Mesendoderm (in vitro differentiated cells): ENCODE data around the gene NDUFS7.

Experiments used
- DNase-seq: peaks from one replicate; pipeline ENCODE4 v3.0.0; 2013
- H2AK5ac ChIP-seq: 2 replicates; pipeline ENCODE4 v1.6.1; 2013; ENCODE audit warnings: low read length, inconsistent platforms
- H2BK120ac ChIP-seq: 2 replicates; pipeline ENCODE4 v1.6.1; 2013; ENCODE audit warnings: low read depth, mild to moderate bottlenecking, low read length, moderate library complexity, mixed read lengths
- H2BK15ac ChIP-seq: replicated peaks from 2 replicates; pipeline ENCODE4 v1.6.1; 2013; ENCODE audit warnings: low read depth, mild to moderate bottlenecking, moderate library complexity
- H2BK5ac ChIP-seq: 2 replicates; pipeline ENCODE4 v1.6.1; 2013; ENCODE audit warnings: low read length, inconsistent platforms
- H3K18ac ChIP-seq: 2 replicates; pipeline ENCODE4 v1.6.1; 2013; ENCODE audit warnings: mild to moderate bottlenecking, low read length, mixed read lengths
- H3K23ac ChIP-seq: one replicate; pipeline ENCODE4 v1.6.1; 2013; ENCODE audit warnings: low read length
- H3K27ac ChIP-seq: 2 replicates; pipeline ENCODE4 v1.5.1; 2013; ENCODE audit warnings: low read depth, mild to moderate bottlenecking, inconsistent platforms, low read length, moderate library complexity
- H3K27me3 ChIP-seq: 2 replicates; pipeline ENCODE4 v1.6.1; 2013; ENCODE audit warnings: low read length, control low read depth, mild to moderate bottlenecking, inconsistent platforms; ENCODE audit not compliant: insufficient read depth, poor library complexity
- H3K36me3 ChIP-seq: 2 replicates; pipeline ENCODE4 v1.6.1; 2013; ENCODE audit warnings: low read length, inconsistent platforms; ENCODE audit not compliant: control insufficient read depth, insufficient read depth
- H3K4ac ChIP-seq: one replicate; pipeline ENCODE4 v1.6.1; 2013; ENCODE audit warnings: low read depth, mild to moderate bottlenecking, low read length, moderate library complexity
- H3K4me1 ChIP-seq: 2 replicates; pipeline ENCODE4 v1.6.1; 2013; ENCODE audit warnings: low read depth, low read length, inconsistent platforms; ENCODE audit not compliant: control insufficient read depth
- H3K4me2 ChIP-seq: 2 replicates; pipeline ENCODE4 v1.6.1; 2013; ENCODE audit warnings: low read length
- H3K4me3 ChIP-seq: 2 replicates; pipeline ENCODE4 v1.5.1; 2013; ENCODE audit warnings: mild to moderate bottlenecking, low read length
- H3K56ac ChIP-seq: one replicate; pipeline ENCODE4 v1.6.1; 2013; ENCODE audit warnings: low read length
- H3K79me1 ChIP-seq: 2 replicates; pipeline ENCODE4 v1.6.1; 2013; ENCODE audit warnings: low read length, inconsistent platforms
- H3K79me2 ChIP-seq: 2 replicates; pipeline ENCODE4 v1.6.1; 2013; ENCODE audit warnings: mild to moderate bottlenecking, low read length; ENCODE audit not compliant: control insufficient read depth, insufficient read depth
- H3K9ac ChIP-seq: 2 replicates; pipeline ENCODE4 v1.6.1; 2013; ENCODE audit warnings: low read length, inconsistent platforms
- H4K5ac ChIP-seq: one replicate; pipeline ENCODE4 v1.6.1; 2013; ENCODE audit warnings: low read length
- H4K8ac ChIP-seq: one replicate; pipeline ENCODE4 v1.6.1; 2013; ENCODE audit warnings: low read depth, mild to moderate bottlenecking, control low read depth, low read length, moderate library complexity
- WGBS: extraction: QIAGEN DNeasy Blood & Tissue Kit; methylation state at CpG from one replicate; pipeline ENCODE4 v1.1.7; 2013; ENCODE audit warnings: low lambda C conversion rate, missing lambda C conversion rate; ENCODE audit not compliant: insufficient coverage; ENCODE audit errors: extremely low coverage; 5-methylcytosine and 5-hydroxymethylcytosine counted together

Gene NDUFS7

GRCh38 chr19:1428738-1429391 lies 45.2 kb downstream of the NDUFS7 start:
- no peak overlapping the region for H4K8ac ChIP-seq
- H3K9ac ChIP-seq, result no peak overlapping the region

GRCh38 chr19:1429750-1430149 lies 46.0 kb downstream of the NDUFS7 start:
- Histone ChIP-seq H3K4me2 (no peak overlapping the region), H3K4me1 (no peaks in the 10 kb centered on the region), H3K36me3 (peaks cover 23% of the 10 kb centered on the region), H2BK120ac (no peak overlapping the region), H4K5ac (no peak overlapping the region), H3K4ac (no peak overlapping the region), H3K9ac (no peak overlapping the region), H2BK15ac (no peak overlapping the region), H3K23ac (no peak overlapping the region), H3K79me1 (peaks cover 12% of the 10 kb centered on the region), H3K79me2 (peaks cover 2% of the 10 kb centered on the region), H4K8ac (no peak overlapping the region), H2BK5ac (no peak overlapping the region), H2AK5ac (no peak overlapping the region), H3K27ac (no peak overlapping the region), H3K27me3 (no peaks in the 10 kb centered on the region), H3K56ac (no peak overlapping the region), H3K18ac (no peak overlapping the region), H3K4me3 (no peak overlapping the region)
- no peak for DNase-seq
- WGBS, result no CpG with 5 or more reads among the region's 14 CpGs

More at GRCh38 chr19:1428738-1429391, 45.2 kb downstream of the NDUFS7 start:
- no peak overlapping the region for H3K23ac ChIP-seq
- no peak overlapping the region for H2BK15ac ChIP-seq
- H2AK5ac ChIP-seq, result no peak overlapping the region
- H3K79me1 ChIP-seq, result peaks cover 17% of the 10 kb centered on the region
- H3K18ac ChIP-seq, result no peak overlapping the region
- H3K4me3 ChIP-seq, result no peak overlapping the region
- no CpG with 5 or more reads among the region's 41 CpGs for WGBS
- no peaks in the 10 kb centered on the region for H3K27me3 ChIP-seq
- no peak overlapping the region for H3K4me2 ChIP-seq
- no peak overlapping the region for H3K27ac ChIP-seq
- no peak overlapping the region for H2BK120ac ChIP-seq
- no peak overlapping the region for H2BK5ac ChIP-seq
- H3K56ac ChIP-seq, result no peak overlapping the region
- peaks cover 8% of the 10 kb centered on the region for H3K79me2 ChIP-seq
- peaks cover 23% of the 10 kb centered on the region for H3K36me3 ChIP-seq
- H3K4me1 ChIP-seq, result no peaks in the 10 kb centered on the region
- no peak for DNase-seq
- no peak overlapping the region for H3K4ac ChIP-seq
- no peak overlapping the region for H4K5ac ChIP-seq

DNA sequence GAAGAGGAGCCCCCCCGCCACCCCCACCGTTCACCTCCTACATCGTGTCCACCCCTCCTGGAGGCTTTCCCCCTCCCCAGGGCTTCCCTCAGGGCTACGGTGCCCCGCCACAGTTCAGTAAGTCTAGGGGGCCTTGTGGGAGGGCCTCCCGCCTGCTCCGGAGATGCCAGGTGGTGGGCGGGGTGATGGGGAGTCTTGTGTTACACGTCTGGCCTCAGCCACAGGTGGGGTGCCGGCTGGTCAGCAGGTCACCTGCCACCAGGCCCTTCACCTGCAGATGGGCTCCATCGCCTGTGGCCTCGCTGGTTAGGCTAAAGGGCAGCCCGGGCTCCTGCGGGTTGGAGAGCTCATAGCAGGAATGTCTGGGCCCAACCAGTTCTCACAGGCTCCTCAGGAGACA lies 46.5 kb downstream of the NDUFS7 start:
- no peak overlapping the region for H2BK5ac ChIP-seq
- H3K4me1 ChIP-seq, result no peaks in the 10 kb centered on the region
- DNase-seq, result no peak
- WGBS, result no CpG with 5 or more reads among the region's 14 CpGs
- H3K4ac ChIP-seq, result no peak overlapping the region
- no peak overlapping the region for H2AK5ac ChIP-seq
- no peak overlapping the region for H4K5ac ChIP-seq
- peaks cover 12% of the 10 kb centered on the region for H3K79me1 ChIP-seq
- H3K36me3 ChIP-seq, result peaks cover 23% of the 10 kb centered on the region
- no peak overlapping the region for H3K56ac ChIP-seq
- H4K8ac ChIP-seq, result no peak overlapping the region
- no peak overlapping the region for H3K4me3 ChIP-seq
- H3K23ac ChIP-seq, result no peak overlapping the region
- H2BK15ac ChIP-seq, result no peak overlapping the region
- no peak overlapping the region for H2BK120ac ChIP-seq
- H3K18ac ChIP-seq, result no peak overlapping the region
- H3K27ac ChIP-seq, result no peak overlapping the region
- no peak overlapping the region for H3K9ac ChIP-seq
- H3K79me2 ChIP-seq, result peaks cover 2% of the 10 kb centered on the region
- no peak overlapping the region for H3K4me2 ChIP-seq
- H3K27me3 ChIP-seq, result no peaks in the 10 kb centered on the region

DNA sequence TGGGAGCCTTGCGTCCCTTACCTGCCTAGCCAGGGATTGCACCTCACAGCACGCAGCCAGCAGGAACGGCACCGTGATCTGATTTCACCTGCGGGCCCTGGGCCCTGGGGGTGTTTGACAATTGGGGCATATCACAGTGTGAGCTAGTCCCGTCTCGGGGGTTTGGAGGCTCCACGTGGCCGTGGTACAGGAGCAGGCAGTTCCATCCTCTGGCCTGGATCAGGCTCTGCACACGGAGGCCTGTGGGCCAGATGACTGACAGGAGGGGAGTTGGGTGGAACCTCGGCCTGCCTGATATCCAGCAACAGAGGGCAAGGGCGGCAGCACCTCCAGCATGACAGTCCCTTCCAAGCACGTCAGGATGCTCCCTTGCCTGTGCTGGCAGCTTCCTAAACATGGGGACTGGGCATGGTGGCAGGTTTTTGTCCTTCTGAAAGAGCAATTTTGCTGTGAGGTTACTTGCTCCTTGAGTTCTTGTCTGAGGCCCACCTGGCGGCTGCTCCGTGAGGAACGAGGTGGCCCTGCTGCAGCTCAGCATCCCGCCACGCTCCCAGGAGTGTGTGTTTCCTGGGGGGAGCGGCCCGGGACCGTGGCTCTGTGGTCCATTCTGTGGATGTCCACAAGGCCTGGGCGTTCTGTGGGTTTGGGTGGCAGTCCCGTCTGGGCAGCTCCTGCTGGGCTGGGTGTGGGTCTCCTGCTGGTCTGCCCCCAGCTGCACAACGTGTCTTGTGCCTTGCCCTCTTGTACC lies 48.2 kb downstream of the NDUFS7 start:
- Histone ChIP-seq H2AK5ac (no peak overlapping the region), H3K4me1 (no peaks in the 10 kb centered on the region), H2BK120ac (no peak overlapping the region), H3K79me1 (peaks cover 7% of the 10 kb centered on the region), H3K27ac (no peak overlapping the region), H3K56ac (no peak overlapping the region), H2BK15ac (no peak overlapping the region), H3K9ac (no peak overlapping the region), H2BK5ac (no peak overlapping the region), H3K4me3 (no peak overlapping the region), H4K5ac (no peak overlapping the region), H3K23ac (no peak overlapping the region), H3K27me3 (no peaks in the 10 kb centered on the region), H4K8ac (no peak overlapping the region), H3K4ac (no peak overlapping the region), H3K36me3 (peaks cover 20% of the 10 kb centered on the region), H3K18ac (no peak overlapping the region), H3K79me2 (no peaks in the 10 kb centered on the region), H3K4me2 (no peak overlapping the region)
- no peak for DNase-seq
- no CpG with 5 or more reads among the region's 24 CpGs for WGBS

DNA sequence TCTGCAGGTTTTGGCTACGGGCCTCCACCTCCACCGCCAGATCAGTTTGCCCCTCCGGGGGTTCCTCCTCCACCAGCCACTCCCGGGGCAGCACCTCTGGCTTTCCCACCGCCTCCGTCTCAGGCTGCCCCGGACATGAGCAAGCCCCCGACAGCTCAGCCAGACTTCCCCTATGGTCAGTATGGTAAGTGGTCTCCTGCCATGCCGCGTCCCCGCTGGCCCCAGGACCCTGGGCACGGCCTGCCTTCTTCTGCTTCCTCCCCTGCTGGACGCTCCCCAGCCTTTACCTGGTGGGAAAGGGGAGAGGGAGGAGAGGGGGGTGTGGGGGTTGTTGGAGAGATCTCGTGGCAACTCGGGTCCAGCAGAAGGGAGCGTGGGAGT lies 48.8 kb downstream of the NDUFS7 start:
- Histone ChIP-seq H3K4me1 (no peaks in the 10 kb centered on the region), H2AK5ac (no peak overlapping the region), H4K8ac (no peak overlapping the region), H3K4me2 (no peak overlapping the region), H2BK5ac (no peak overlapping the region), H3K36me3 (peaks cover 18% of the 10 kb centered on the region), H3K9ac (no peak overlapping the region), H3K56ac (no peak overlapping the region), H3K18ac (no peak overlapping the region), H3K27me3 (no peaks in the 10 kb centered on the region), H3K4ac (no peak overlapping the region), H4K5ac (no peak overlapping the region), H2BK120ac (no peak overlapping the region), H3K79me1 (peaks cover 6% of the 10 kb centered on the region), H3K23ac (no peak overlapping the region), H3K79me2 (no peaks in the 10 kb centered on the region), H2BK15ac (no peak overlapping the region), H3K4me3 (no peak overlapping the region), H3K27ac (no peak overlapping the region)
- no CpG with 5 or more reads among the region's 16 CpGs for WGBS
- no peak for DNase-seq
